HepG2 (cell line): ENCODE results near the gene HSCB. TPM values are rescaled to one million over a fixed set of nuclear protein-coding genes. Genes with fewer than 3 reads are reported as not detected.
A peak's percentile ranks its signal among the peaks of the same experiment; 100 is the strongest.

Experiments
- BORCS8-MEF2B ChIP-seq: sonication (generic); formaldehyde crosslinking; IDR thresholded peaks from 2 replicates; pipeline ENCODE4 v1.8.0; 2022; ENCODE audit warnings: mild to moderate bottlenecking, missing genetic modification reagents
- CBX1 ChIP-seq: IDR thresholded peaks from one replicate; pipeline ENCODE4 v1.6.1; 2016; ENCODE audit warnings: antibody characterized with exemption, low read depth
- FOXM1 ChIP-seq: sonication (generic); formaldehyde crosslinking; IDR thresholded peaks from 2 replicates; pipeline ENCODE4 v1.5.0; 2020; ENCODE audit warnings: missing genetic modification reagents
- KDM5A ChIP-seq: fragments of 200-600 bp; sonication (generic); IDR thresholded peaks from 2 replicates; pipeline ENCODE4 v1.7.0; 2018; ENCODE audit warnings: antibody characterized with exemption, mild to moderate bottlenecking, low read length, borderline replicate concordance
- SETDB1 ChIP-seq: sonication (generic); formaldehyde crosslinking; IDR thresholded peaks from 2 replicates; pipeline ENCODE4 v1.5.1; 2020; ENCODE audit warnings: missing genetic modification reagents, mild to moderate bottlenecking, borderline replicate concordance
- SNAPC2 ChIP-seq: sonication (generic); formaldehyde crosslinking; IDR thresholded peaks from 2 replicates; pipeline ENCODE4 v1.8.1; 2022; ENCODE audit warnings: mild to moderate bottlenecking, missing genetic modification reagents
- U2AF1 ChIP-seq: fragments of 200-400 bp; formaldehyde crosslinking; optimal IDR thresholded peaks from 2 replicates; pipeline ENCODE3; 2017; ENCODE audit warnings: mild to moderate bottlenecking, low read depth, low read length
- ZNF292 ChIP-seq: sonication (generic); formaldehyde crosslinking; IDR thresholded peaks from 2 replicates; pipeline ENCODE4 v1.8.1; 2022; ENCODE audit warnings: mild to moderate bottlenecking, low read depth, missing genetic modification reagents, borderline replicate concordance
- ZNF792 ChIP-seq: IDR thresholded peaks from 2 replicates; pipeline ENCODE4 v1.6.1; 2016
- ZNF841 ChIP-seq: sonication (generic); formaldehyde crosslinking; IDR thresholded peaks from 2 replicates; pipeline ENCODE4 v1.8.1; 2023; ENCODE audit warnings: missing genetic modification reagents, borderline replicate concordance
- polyA plus RNA-seq, 8 experiments: library from polyadenylated mRNA; depleted of rRNA in 3 of 8; stranded (reverse) in 7 of 8; unstranded in 1 of 8; fragments of >200 nt; fragmentation: Illumina TruSeq in 4 of 8; extraction: Trizol in 4 of 8; gene quantifications; 2 replicates each; pipeline versions ENCODE4 v1.2.1 to v1.2.3, GENCODE V29; 2011 to 2016; ENCODE audit warnings: low read depth in 4 of 8, missing spikeins in 1 of 8, mixed read lengths in 1 of 8; ENCODE audit not compliant: insufficient read depth in 1 of 8
- total RNA-seq, 5 experiments: library from RNA; depleted of rRNA; stranded (reverse); fragments of >200 nt; fragmentation: Illumina TruSeq; extraction: Trizol; gene quantifications; 2 replicates each; pipeline ENCODE4 v1.2.3, GENCODE V29; 2016; ENCODE audit warnings: low read depth in 1 of 5
- TF ChIP-seq, protein P1 (sequence below): sonication (generic); formaldehyde crosslinking; IDR thresholded peaks from 2 replicates; pipeline ENCODE4 v1.4.0; 2020; ENCODE audit warnings: missing genetic modification reagents, borderline replicate concordance
- TF ChIP-seq, protein P2 (sequence below): sonication (generic); formaldehyde crosslinking; IDR thresholded peaks from 2 replicates; pipeline ENCODE4 v1.4.0; 2020; ENCODE audit warnings: missing genetic modification reagents, borderline replicate concordance
- TF ChIP-seq, protein P3 (sequence below): IDR thresholded peaks from 2 replicates; pipeline ENCODE4 v1.6.1; 2012; ENCODE audit warnings: inconsistent platforms
- TF ChIP-seq, protein P4 (sequence below): IDR thresholded peaks from 2 replicates; pipeline ENCODE4 v1.6.1; 2016
- TF ChIP-seq, protein P5 (sequence below): sonication (generic); formaldehyde crosslinking; IDR thresholded peaks from 2 replicates; pipeline ENCODE4 v1.4.0; 2020; ENCODE audit warnings: missing genetic modification reagents, borderline replicate concordance
- TF ChIP-seq, protein P6 (sequence below): sonication (generic); formaldehyde crosslinking; IDR thresholded peaks from 2 replicates; pipeline ENCODE4 v1.5.0; 2020; ENCODE audit warnings: missing genetic modification reagents

Gene HSCB
- total and polyA plus RNA-seq, 2 of the 13 experiments (the other 11 are each of a cell fraction or from before 2014, with no cell fraction given), result 15.4 to 20.9 TPM

DNA sequence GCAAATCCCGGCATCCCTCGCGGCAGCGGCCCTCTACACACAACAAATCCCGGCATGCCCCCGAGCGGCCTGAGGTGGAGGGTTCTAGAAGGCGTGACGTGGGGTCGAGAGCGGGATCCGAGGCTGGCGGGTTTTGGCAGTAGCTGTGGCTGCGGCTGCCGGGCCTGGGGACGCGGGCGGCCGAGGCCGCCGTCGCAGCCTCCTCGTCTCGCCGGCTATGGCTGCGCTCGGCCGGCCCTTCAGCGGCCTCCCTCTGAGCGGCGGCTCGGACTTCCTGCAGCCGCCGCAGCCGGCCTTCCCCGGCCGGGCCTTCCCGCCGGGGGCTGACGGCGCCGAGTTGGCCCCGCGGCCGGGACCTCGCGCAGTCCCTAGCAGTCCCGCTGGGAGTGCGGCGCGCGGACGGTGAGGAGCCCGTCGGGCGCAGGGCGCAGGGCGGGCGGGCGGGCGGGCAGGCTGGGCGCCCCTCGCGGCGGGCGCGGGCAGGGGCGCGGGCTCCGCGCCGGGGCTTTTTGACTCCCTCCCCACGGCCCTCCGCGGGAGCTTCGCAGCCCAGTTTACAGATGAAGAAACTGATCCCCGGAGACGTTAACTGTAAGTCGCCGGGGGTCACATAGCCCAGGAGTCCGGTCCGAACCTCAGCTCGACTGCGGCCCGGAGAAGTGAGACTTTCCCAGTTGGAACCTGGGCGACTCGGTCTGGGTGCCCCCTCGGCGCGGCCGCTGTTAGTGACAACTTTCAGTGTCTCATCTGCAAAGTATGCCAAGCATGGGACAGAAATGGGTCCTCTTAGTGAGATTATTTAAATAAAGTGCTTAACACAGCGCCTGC lies 31.0 kb downstream of the HSCB start, which contains the start of gene CCDC117 (continued):
- TF ChIP-seq FOXM1 (CRISPR knock-in tag), result no peak
- peak; percentile 22 for TF ChIP-seq CBX1
- TF ChIP-seq ZNF792 (CRISPR knock-in tag), result 0 out of 2 replicates have a peak, but pooled peaks have one; percentile 59
- no peak for TF ChIP-seq SETDB1 (CRISPR knock-in tag)
- TF ChIP-seq ZNF841 (CRISPR knock-in tag), result no peak; the same call in 1 of the 2 replicates
- TF ChIP-seq, protein P1, sequence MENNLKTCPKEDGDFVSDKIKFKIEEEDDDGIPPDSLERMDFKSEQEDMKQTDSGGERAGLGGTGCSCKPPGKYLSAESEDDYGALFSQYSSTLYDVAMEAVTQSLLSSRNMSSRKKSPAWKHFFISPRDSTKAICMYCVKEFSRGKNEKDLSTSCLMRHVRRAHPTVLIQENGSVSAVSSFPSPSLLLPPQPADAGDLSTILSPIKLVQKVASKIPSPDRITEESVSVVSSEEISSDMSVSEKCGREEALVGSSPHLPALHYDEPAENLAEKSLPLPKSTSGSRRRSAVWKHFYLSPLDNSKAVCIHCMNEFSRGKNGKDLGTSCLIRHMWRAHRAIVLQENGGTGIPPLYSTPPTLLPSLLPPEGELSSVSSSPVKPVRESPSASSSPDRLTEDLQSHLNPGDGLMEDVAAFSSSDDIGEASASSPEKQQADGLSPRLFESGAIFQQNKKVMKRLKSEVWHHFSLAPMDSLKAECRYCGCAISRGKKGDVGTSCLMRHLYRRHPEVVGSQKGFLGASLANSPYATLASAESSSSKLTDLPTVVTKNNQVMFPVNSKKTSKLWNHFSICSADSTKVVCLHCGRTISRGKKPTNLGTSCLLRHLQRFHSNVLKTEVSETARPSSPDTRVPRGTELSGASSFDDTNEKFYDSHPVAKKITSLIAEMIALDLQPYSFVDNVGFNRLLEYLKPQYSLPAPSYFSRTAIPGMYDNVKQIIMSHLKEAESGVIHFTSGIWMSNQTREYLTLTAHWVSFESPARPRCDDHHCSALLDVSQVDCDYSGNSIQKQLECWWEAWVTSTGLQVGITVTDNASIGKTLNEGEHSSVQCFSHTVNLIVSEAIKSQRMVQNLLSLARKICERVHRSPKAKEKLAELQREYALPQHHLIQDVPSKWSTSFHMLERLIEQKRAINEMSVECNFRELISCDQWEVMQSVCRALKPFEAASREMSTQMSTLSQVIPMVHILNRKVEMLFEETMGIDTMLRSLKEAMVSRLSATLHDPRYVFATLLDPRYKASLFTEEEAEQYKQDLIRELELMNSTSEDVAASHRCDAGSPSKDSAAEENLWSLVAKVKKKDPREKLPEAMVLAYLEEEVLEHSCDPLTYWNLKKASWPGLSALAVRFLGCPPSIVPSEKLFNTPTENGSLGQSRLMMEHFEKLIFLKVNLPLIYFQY (CRISPR knock-in tag), result no peak
- no peak for TF ChIP-seq U2AF1
- peak; percentile 77; the same call in 1 of the 2 replicates for TF ChIP-seq BORCS8-MEF2B
- TF ChIP-seq KDM5A, result peak; percentile 60; the same call in 1 of the 2 replicates
- TF ChIP-seq ZNF292, result no peak
- TF ChIP-seq, protein P2, sequence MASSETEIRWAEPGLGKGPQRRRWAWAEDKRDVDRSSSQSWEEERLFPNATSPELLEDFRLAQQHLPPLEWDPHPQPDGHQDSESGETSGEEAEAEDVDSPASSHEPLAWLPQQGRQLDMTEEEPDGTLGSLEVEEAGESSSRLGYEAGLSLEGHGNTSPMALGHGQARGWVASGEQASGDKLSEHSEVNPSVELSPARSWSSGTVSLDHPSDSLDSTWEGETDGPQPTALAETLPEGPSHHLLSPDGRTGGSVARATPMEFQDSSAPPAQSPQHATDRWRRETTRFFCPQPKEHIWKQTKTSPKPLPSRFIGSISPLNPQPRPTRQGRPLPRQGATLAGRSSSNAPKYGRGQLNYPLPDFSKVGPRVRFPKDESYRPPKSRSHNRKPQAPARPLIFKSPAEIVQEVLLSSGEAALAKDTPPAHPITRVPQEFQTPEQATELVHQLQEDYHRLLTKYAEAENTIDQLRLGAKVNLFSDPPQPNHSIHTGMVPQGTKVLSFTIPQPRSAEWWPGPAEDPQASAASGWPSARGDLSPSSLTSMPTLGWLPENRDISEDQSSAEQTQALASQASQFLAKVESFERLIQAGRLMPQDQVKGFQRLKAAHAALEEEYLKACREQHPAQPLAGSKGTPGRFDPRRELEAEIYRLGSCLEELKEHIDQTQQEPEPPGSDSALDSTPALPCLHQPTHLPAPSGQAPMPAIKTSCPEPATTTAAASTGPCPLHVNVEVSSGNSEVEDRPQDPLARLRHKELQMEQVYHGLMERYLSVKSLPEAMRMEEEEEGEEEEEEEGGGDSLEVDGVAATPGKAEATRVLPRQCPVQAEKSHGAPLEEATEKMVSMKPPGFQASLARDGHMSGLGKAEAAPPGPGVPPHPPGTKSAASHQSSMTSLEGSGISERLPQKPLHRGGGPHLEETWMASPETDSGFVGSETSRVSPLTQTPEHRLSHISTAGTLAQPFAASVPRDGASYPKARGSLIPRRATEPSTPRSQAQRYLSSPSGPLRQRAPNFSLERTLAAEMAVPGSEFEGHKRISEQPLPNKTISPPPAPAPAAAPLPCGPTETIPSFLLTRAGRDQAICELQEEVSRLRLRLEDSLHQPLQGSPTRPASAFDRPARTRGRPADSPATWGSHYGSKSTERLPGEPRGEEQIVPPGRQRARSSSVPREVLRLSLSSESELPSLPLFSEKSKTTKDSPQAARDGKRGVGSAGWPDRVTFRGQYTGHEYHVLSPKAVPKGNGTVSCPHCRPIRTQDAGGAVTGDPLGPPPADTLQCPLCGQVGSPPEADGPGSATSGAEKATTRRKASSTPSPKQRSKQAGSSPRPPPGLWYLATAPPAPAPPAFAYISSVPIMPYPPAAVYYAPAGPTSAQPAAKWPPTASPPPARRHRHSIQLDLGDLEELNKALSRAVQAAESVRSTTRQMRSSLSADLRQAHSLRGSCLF, result no peak
- no peak for TF ChIP-seq SNAPC2 (CRISPR knock-in tag)
- TF ChIP-seq, protein P3, sequence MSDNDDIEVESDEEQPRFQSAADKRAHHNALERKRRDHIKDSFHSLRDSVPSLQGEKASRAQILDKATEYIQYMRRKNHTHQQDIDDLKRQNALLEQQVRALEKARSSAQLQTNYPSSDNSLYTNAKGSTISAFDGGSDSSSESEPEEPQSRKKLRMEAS, result peak; percentile 96
- TF ChIP-seq, protein P4, sequence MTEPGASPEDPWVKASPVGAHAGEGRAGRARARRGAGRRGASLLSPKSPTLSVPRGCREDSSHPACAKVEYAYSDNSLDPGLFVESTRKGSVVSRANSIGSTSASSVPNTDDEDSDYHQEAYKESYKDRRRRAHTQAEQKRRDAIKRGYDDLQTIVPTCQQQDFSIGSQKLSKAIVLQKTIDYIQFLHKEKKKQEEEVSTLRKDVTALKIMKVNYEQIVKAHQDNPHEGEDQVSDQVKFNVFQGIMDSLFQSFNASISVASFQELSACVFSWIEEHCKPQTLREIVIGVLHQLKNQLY (CRISPR knock-in tag), result no peak
- TF ChIP-seq, protein P5, sequence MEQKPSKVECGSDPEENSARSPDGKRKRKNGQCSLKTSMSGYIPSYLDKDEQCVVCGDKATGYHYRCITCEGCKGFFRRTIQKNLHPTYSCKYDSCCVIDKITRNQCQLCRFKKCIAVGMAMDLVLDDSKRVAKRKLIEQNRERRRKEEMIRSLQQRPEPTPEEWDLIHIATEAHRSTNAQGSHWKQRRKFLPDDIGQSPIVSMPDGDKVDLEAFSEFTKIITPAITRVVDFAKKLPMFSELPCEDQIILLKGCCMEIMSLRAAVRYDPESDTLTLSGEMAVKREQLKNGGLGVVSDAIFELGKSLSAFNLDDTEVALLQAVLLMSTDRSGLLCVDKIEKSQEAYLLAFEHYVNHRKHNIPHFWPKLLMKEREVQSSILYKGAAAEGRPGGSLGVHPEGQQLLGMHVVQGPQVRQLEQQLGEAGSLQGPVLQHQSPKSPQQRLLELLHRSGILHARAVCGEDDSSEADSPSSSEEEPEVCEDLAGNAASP (CRISPR knock-in tag), result peak; percentile 62
- TF ChIP-seq, protein P6, sequence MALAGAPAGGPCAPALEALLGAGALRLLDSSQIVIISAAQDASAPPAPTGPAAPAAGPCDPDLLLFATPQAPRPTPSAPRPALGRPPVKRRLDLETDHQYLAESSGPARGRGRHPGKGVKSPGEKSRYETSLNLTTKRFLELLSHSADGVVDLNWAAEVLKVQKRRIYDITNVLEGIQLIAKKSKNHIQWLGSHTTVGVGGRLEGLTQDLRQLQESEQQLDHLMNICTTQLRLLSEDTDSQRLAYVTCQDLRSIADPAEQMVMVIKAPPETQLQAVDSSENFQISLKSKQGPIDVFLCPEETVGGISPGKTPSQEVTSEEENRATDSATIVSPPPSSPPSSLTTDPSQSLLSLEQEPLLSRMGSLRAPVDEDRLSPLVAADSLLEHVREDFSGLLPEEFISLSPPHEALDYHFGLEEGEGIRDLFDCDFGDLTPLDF (CRISPR knock-in tag), result peak; percentile 52; the same call in 1 of the 2 replicates
